ENCODE measurements around the gene AMMECR1.
"Not testable (repeated sequence)": the region's sequence is repeated elsewhere in the genome, so short reads cannot be mapped to it uniquely, and the experiment has no call there.

Gene AMMECR1

GRCh38 chrX:110257889-110258288 lies 60.0 kb downstream of the AMMECR1 start:
- no peak for DNase-seq (ENCODE audit: low read depth)

- DNase-seq (ENCODE audit: low read depth): no peak
Measured at GRCh38 chrX:110252711-110253110, 65.2 kb downstream of the AMMECR1 start.

- DNase-seq (ENCODE audit: low read depth): no peak
Measured at GRCh38 chrX:110251961-110252360, 65.9 kb downstream of the AMMECR1 start.

- DNase-seq (ENCODE audit: low read depth): no peak
Measured at GRCh38 chrX:110251526-110251925, 66.4 kb downstream of the AMMECR1 start.

- no peak for DNase-seq (ENCODE audit: low read depth)
Measured at GRCh38 chrX:110250847-110251246, 67.0 kb downstream of the AMMECR1 start.

GRCh38 chrX:110248578-110248977 lies 69.3 kb downstream of the AMMECR1 start:
- no peak for DNase-seq (ENCODE audit: low read depth)

- no peak for DNase-seq (ENCODE audit: low read depth)
Measured at GRCh38 chrX:110245011-110245410, 72.9 kb downstream of the AMMECR1 start.

- no peak for DNase-seq (ENCODE audit: low read depth)
Measured at GRCh38 chrX:110242371-110242770, 75.5 kb downstream of the AMMECR1 start.

- no peak for DNase-seq (ENCODE audit: low read depth)
Measured at GRCh38 chrX:110241816-110242215, 76.1 kb downstream of the AMMECR1 start.

GRCh38 chrX:110238259-110238658 lies 79.6 kb downstream of the AMMECR1 start:
- DNase-seq (ENCODE audit: low read depth): not testable (repeated sequence)

GRCh38 chrX:110231485-110231884 lies 86.4 kb downstream of the AMMECR1 start:
- DNase-seq (ENCODE audit: low read depth): not testable (repeated sequence)

GRCh38 chrX:110229497-110230111 lies 88.3 kb downstream of the AMMECR1 start:
- peak; percentile 22 for DNase-seq (ENCODE audit: low read depth)

GRCh38 chrX:110228453-110228852 lies 89.4 kb downstream of the AMMECR1 start:
- DNase-seq (ENCODE audit: low read depth): no peak

- no peak for DNase-seq (ENCODE audit: low read depth)
Measured at GRCh38 chrX:110226931-110227330, 91.0 kb downstream of the AMMECR1 start.

GRCh38 chrX:110224926-110225617 lies 92.8 kb downstream of the AMMECR1 start:
- no peak for DNase-seq (ENCODE audit: low read depth)

- DNase-seq (ENCODE audit: low read depth): no peak
Measured at GRCh38 chrX:110222497-110223257, 95.2 kb downstream of the AMMECR1 start.

GRCh38 chrX:110219920-110220319 lies 98.0 kb downstream of the AMMECR1 start:
- DNase-seq (ENCODE audit: low read depth): no peak

GRCh38 chrX:110218591-110218990 lies 99.3 kb downstream of the AMMECR1 start:
- no peak for DNase-seq (ENCODE audit: low read depth)

GRCh38 chrX:110216027-110216426 lies 101.9 kb downstream of the AMMECR1 start:
- no peak for DNase-seq (ENCODE audit: low read depth)

GRCh38 chrX:110215411-110215810 lies 102.5 kb downstream of the AMMECR1 start:
- DNase-seq (ENCODE audit: low read depth): no peak

GRCh38 chrX:110214684-110215083 lies 103.2 kb downstream of the AMMECR1 start:
- no peak for DNase-seq (ENCODE audit: low read depth)

- no peak for DNase-seq (ENCODE audit: low read depth)
Measured at GRCh38 chrX:110213183-110213582, 104.7 kb downstream of the AMMECR1 start.

- no peak for DNase-seq (ENCODE audit: low read depth)
Measured at GRCh38 chrX:110212299-110212698, 105.6 kb downstream of the AMMECR1 start.
